ENCODE data around the gene TARDBP.

The TARDBP gene

GRCh38 chr1:10969971-10970332 lies 42.5 kb upstream of the TARDBP start:
- ATAC-seq = no peak
- TF ChIP-seq ZNF8 (CRISPR knock-in tag; IDR thresholded peaks at IDR 0.05) (no peak), SNAI2 (CRISPR knock-in tag; IDR thresholded peaks at IDR 0.05) (no peak), CSRNP3 (CRISPR knock-in tag; IDR thresholded peaks at IDR 0.05) (no peak), BACH2 (CRISPR knock-in tag; IDR thresholded peaks at IDR 0.05; ENCODE audit: borderline replicate concordance) (no peak), ISL1 (CRISPR knock-in tag; IDR thresholded peaks at IDR 0.05) (no peak), ARNTL (CRISPR knock-in tag; IDR thresholded peaks at IDR 0.05; ENCODE audit: borderline replicate concordance, low read depth) (no peak), PPARA (CRISPR knock-in tag; IDR thresholded peaks at IDR 0.05; ENCODE audit: borderline replicate concordance) (no peak), GLIS3 (CRISPR knock-in tag; IDR thresholded peaks at IDR 0.05) (no peak), PATZ1 (CRISPR knock-in tag; IDR thresholded peaks at IDR 0.05; ENCODE audit: borderline replicate concordance) (no peak), POU6F1 (CRISPR knock-in tag; IDR thresholded peaks at IDR 0.05; ENCODE audit: borderline replicate concordance, low read depth) (no peak), ZNF565 (CRISPR knock-in tag; conservative IDR thresholded peaks at IDR 0.05; ENCODE audit: low read depth) (no peak), TCF4 (CRISPR knock-in tag; IDR thresholded peaks at IDR 0.05; ENCODE audit: borderline replicate concordance) (no peak), ZFP3 (CRISPR knock-in tag; IDR thresholded peaks at IDR 0.05) (no peak), RARB (CRISPR knock-in tag; IDR thresholded peaks at IDR 0.05) (no peak), CSDC2 (CRISPR knock-in tag; IDR thresholded peaks at IDR 0.05) (no peak), CREB5 (CRISPR knock-in tag; IDR thresholded peaks at IDR 0.05; ENCODE audit: low read depth) (no peak)

GRCh38 chr1:10973552-10973951 lies 38.9 kb upstream of the TARDBP start:
- TF ChIP-seq TSHZ2 (CRISPR knock-in tag; IDR thresholded peaks at IDR 0.05) (no peak), RARB (CRISPR knock-in tag; IDR thresholded peaks at IDR 0.05) (no peak), ESRRG (CRISPR knock-in tag; IDR thresholded peaks at IDR 0.05) (no peak), ZNF565 (CRISPR knock-in tag; conservative IDR thresholded peaks at IDR 0.05; ENCODE audit: low read depth) (no peak), TOX (CRISPR knock-in tag; IDR thresholded peaks at IDR 0.05; ENCODE audit: borderline replicate concordance) (no peak), TCF4 (CRISPR knock-in tag; IDR thresholded peaks at IDR 0.05; ENCODE audit: borderline replicate concordance) (no peak), SNAI2 (CRISPR knock-in tag; IDR thresholded peaks at IDR 0.05) (no peak), ARNTL (CRISPR knock-in tag; IDR thresholded peaks at IDR 0.05; ENCODE audit: borderline replicate concordance, low read depth) (no peak), ISL1 (CRISPR knock-in tag; IDR thresholded peaks at IDR 0.05) (no peak), CREB5 (CRISPR knock-in tag; IDR thresholded peaks at IDR 0.05; ENCODE audit: low read depth) (no peak), OSR1 (CRISPR knock-in tag; IDR thresholded peaks at IDR 0.05) (no peak), BACH2 (CRISPR knock-in tag; IDR thresholded peaks at IDR 0.05; ENCODE audit: borderline replicate concordance) (no peak), ZNF70 (CRISPR knock-in tag; IDR thresholded peaks at IDR 0.05) (no peak), CSRNP3 (CRISPR knock-in tag; IDR thresholded peaks at IDR 0.05) (no peak), ZFP3 (CRISPR knock-in tag; IDR thresholded peaks at IDR 0.05) (no peak), PPARA (CRISPR knock-in tag; IDR thresholded peaks at IDR 0.05; ENCODE audit: borderline replicate concordance) (no peak), ZC3H10 (CRISPR knock-in tag; IDR thresholded peaks at IDR 0.05) (no peak), GLIS3 (CRISPR knock-in tag; IDR thresholded peaks at IDR 0.05) (no peak)
- ATAC-seq = no peak
